ENCODE measurements around the gene ZNF581. TPM values are rescaled to one million over a fixed set of nuclear protein-coding genes. Genes with fewer than 3 reads are reported as not detected.
A peak's percentile ranks its signal among the peaks of the same experiment; 100 is the strongest.

ZNF581 gene
- total RNA-seq, 4 donors from 2014 or later = 16.3 to 27.1 (median 20.2) TPM

DNA sequence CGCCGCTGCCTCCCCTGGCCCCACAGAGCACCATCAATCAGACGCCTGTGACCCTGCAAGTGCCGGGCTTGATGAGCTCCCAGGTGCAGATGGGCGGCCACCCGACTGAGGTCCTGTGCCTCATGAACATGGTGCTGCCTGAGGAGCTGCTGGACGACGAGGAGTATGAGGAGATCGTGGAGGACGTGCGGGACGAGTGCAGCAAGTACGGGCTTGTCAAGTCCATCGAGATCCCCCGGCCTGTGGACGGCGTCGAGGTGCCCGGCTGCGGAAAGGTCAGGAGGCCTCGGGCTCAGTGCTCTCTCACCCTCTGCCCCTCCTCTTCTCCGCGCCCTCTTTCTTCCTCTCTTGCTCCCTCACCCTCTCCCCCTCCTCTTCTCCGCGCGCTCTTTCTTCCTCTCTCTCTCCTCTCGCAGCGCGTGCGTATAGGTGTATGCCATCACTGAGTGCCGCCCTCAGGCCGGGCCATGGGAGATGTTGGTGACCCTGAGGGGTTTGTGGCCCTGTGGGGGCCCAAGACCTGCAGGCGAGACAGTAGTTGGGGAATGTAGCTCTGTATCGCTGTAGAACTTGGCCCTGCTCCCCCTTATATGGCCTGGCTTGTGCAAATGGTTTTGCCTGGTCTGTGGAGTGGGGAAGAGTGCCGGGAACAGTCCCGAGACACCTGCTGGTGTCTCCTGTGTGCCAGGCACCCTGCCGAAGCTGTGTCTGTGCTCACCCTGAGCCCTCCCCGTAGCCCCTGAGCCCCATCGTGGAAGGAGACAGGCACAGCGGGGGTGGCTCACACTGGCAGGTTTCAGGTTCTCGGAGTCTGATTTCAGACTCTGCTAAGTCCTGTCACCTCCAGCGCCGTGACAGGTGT lies 26.2 kb downstream of the ZNF581 start:
- peaks cover 25% of the 10 kb centered on the region for H3K4me1 ChIP-seq
- DNase-seq (ENCODE audit: low spot score in 2 of 2) = no peak
- H3K36me3 ChIP-seq = peaks cover 79% of the 10 kb centered on the region
- H3K4me3 ChIP-seq = no peak overlapping the region
- H3K27me3 ChIP-seq = no peaks in the 10 kb centered on the region
- WGBS = 84% methylated on average over 33 of the region's 43 CpGs
- no peak overlapping the region for H3K27ac ChIP-seq
- H3K9me3 ChIP-seq = no peaks in the 10 kb centered on the region
- TF ChIP-seq POLR2A (IDR thresholded peaks at IDR 0.05) (no peak), EP300 (IDR thresholded peaks at IDR 0.05) (no peak), POLR2AphosphoS5 (IDR thresholded peaks at IDR 0.05) (no peak), CTCF (IDR thresholded peaks at IDR 0.05) (no peak)

DNA sequence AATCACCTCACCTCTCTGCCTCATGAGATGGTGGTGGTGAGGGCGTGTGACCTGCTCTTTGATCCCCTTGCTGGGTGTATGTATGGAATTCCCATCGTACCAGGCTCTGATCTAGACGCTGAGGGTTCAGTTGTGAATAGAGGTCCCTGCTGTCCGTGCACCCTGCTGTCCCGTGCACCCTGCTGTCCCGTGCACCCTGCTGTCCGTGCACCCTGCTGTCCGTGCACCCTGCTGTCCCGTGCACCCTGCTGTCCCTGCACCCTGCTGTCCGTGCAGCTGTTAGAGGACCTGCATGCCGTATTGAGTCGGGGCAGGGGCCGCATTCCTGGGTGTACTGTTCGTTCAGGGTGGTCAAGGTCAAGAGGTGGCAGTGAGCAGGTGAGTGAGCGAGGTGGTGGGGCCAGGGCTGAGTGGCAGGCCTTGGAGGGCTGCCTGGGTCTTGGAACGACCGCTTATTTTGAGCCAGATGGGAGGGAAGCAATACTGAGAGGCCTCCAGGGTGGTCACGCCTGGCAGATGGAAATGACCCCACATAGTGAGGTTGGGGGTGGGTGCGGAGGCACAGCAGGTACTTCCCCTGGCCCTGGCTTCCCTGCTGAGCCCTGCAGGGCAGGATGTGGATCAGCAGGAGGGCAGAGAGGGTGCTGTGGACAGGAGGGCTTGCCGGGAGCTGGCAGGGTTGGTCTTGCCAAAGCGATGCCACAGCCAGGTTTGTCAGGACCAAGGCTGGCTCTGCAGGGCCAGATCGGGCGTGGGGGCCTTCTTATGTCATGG lies 27.0 kb downstream of the ZNF581 start:
- peak; percentile 83 to 89 for DNase-seq (ENCODE audit: low spot score in 2 of 2)
- no peak overlapping the region for H3K27ac ChIP-seq
- no peak overlapping the region for H3K4me3 ChIP-seq
- WGBS = 83% methylated on average over 19 of the region's 23 CpGs
- H3K4me1 ChIP-seq = peaks cover 26% of the 10 kb centered on the region
- H3K27me3 ChIP-seq = no peaks in the 10 kb centered on the region
- H3K9me3 ChIP-seq = no peaks in the 10 kb centered on the region
- H3K36me3 ChIP-seq = peaks cover 72% of the 10 kb centered on the region
- TF ChIP-seq CTCF (IDR thresholded peaks at IDR 0.05) (no peak), EP300 (IDR thresholded peaks at IDR 0.05) (no peak), POLR2A (IDR thresholded peaks at IDR 0.05) (no peak), POLR2AphosphoS5 (IDR thresholded peaks at IDR 0.05) (no peak)

GRCh38 chr19:55671054-55671378 lies 27.6 kb downstream of the ZNF581 start:
- Histone ChIP-seq H3K9me3 (no peaks in the 10 kb centered on the region), H3K27me3 (no peaks in the 10 kb centered on the region), H3K4me3 (no peak overlapping the region), H3K27ac (no peak overlapping the region), H3K4me1 (peaks cover 31% of the 10 kb centered on the region), H3K36me3 (peaks cover 67% of the 10 kb centered on the region)
- WGBS = 65% methylated on average over 2 of the region's 2 CpGs
- DNase-seq (ENCODE audit: low spot score in 2 of 2) = no peak
- TF ChIP-seq CTCF (IDR thresholded peaks at IDR 0.05) (no peak), EP300 (IDR thresholded peaks at IDR 0.05) (no peak), POLR2A (IDR thresholded peaks at IDR 0.05) (no peak), POLR2AphosphoS5 (IDR thresholded peaks at IDR 0.05) (no peak)

DNA sequence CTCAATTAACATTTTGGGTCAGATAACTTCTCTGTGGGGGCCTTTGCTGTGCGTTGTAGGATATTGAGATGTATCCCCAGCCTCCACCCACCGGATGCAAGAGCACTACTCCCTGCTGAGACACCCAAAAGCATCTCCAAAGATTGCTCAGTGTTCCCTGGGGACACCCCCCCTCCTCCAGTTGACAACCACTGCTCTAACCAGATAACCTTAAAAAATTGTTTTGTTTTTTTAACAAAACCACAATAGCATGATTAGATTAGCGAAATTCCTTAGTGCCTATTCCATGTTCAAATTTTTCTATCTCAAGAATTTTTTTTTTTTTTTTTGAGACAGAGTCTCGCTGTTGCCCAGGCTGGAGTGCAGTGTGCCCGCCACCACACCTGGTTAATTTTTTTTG lies 29.0 kb downstream of the ZNF581 start:
- peaks cover 53% of the 10 kb centered on the region for H3K36me3 ChIP-seq
- no peak overlapping the region for H3K4me3 ChIP-seq
- DNase-seq (ENCODE audit: low spot score in 2 of 2) = no peak
- no peak for TF ChIP-seq EP300 (IDR thresholded peaks at IDR 0.05)
- TF ChIP-seq CTCF (IDR thresholded peaks at IDR 0.05) = no peak
- TF ChIP-seq POLR2A (IDR thresholded peaks at IDR 0.05) = no peak
- TF ChIP-seq POLR2AphosphoS5 (IDR thresholded peaks at IDR 0.05) = no peak
- H3K4me1 ChIP-seq = peaks cover 40% of the 10 kb centered on the region
- H3K9me3 ChIP-seq = no peaks in the 10 kb centered on the region
- no peaks in the 10 kb centered on the region for H3K27me3 ChIP-seq
- H3K27ac ChIP-seq = no peak overlapping the region
- WGBS = 84% methylated on average over 5 of the region's 5 CpGs

DNA sequence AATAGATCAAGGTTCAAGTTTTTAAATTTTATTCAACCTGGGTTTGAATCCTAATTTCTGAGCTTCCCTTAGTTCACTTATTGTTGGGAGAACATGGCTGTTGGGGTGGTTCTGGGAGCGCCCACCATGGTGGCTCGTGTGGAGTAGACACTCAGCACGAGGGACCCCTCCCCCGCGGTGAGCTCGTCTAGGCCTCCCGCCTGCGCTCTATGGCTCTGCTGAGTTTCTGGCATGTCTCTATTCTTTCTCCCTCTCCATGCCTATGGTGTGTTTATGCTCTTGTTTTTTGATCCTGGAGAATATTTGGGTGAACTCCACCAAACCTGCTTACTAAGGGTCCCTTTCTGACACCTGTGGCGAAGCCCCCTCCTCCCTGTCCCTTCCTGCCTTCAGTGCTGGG lies 30.0 kb downstream of the ZNF581 start:
- peaks cover 49% of the 10 kb centered on the region for H3K36me3 ChIP-seq
- peaks cover 42% of the 10 kb centered on the region for H3K4me1 ChIP-seq
- 67% methylated on average over 9 of the region's 9 CpGs for WGBS

More for the DNA sequence above, 30.0 kb downstream of the ZNF581 start:
- TF ChIP-seq POLR2A (IDR thresholded peaks at IDR 0.05) = no peak
- no peak for TF ChIP-seq EP300 (IDR thresholded peaks at IDR 0.05)
- no peak for TF ChIP-seq CTCF (IDR thresholded peaks at IDR 0.05)
- TF ChIP-seq POLR2AphosphoS5 (IDR thresholded peaks at IDR 0.05) = no peak
- Histone ChIP-seq H3K27ac (no peak overlapping the region), H3K4me3 (no peak overlapping the region), H3K9me3 (no peaks in the 10 kb centered on the region), H3K27me3 (no peaks in the 10 kb centered on the region)
- DNase-seq (ENCODE audit: low spot score in 2 of 2) = no peak

All from suprapubic skin (tissue), 4 donors.